Activated CD8-positive, alpha-beta memory T cell treated with anti-CD3 and anti-CD28 coated beads, Interleukin-2, amount 10 ng/mL, durations not matched to agents 7 days and 5 days (primary cell): ENCODE results near the gene ZSWIM1. TPM values are rescaled to one million over a fixed set of nuclear protein-coding genes. Genes with fewer than 3 reads are reported as not detected.
"Not testable (repeated sequence)": the region's sequence is repeated elsewhere in the genome, so short reads cannot be mapped to it uniquely, and the experiment has no call there.

Source experiments
- ATAC-seq: fragments of 150-1000 bp; cut with Tn5 transposase; one replicate; pipeline ENCODE4 v1.10.0; 2021; ENCODE audit warnings: moderate library complexity
- CTCF ChIA-PET: fragments of 350-600 bp; sonication (Branson Sonifier 250); formaldehyde crosslinking; loops from one replicate; lab custom pipeline; 2021; ENCODE audit warnings: antibody characterized with exemption; lab: Charles Lee
- DNase-seq: peaks from one replicate; pipeline ENCODE4 v3.0.0-alpha.2; 2020
- H3K27ac Mint-ChIP-seq: one replicate; pipeline ENCODE4 v1.8.0; 2021; ENCODE audit warnings: mild to moderate bottlenecking, mixed read lengths
- H3K27me3 Mint-ChIP-seq: one replicate; pipeline ENCODE4 v1.8.0; 2021; ENCODE audit warnings: mixed read lengths
- H3K36me3 Mint-ChIP-seq: one replicate; pipeline ENCODE4 v1.8.0; 2021; ENCODE audit warnings: mild to moderate bottlenecking, mixed read lengths
- H3K4me1 Mint-ChIP-seq: one replicate; pipeline ENCODE4 v1.8.0; 2021; ENCODE audit warnings: mixed read lengths
- H3K4me3 Mint-ChIP-seq: one replicate; pipeline ENCODE4 v1.8.0; 2021; ENCODE audit warnings: mild to moderate bottlenecking, moderate library complexity, mixed read lengths
- H3K9me3 Mint-ChIP-seq: one replicate; pipeline ENCODE4 v1.8.0; 2022; ENCODE audit warnings: low read depth, mixed read lengths
- total RNA-seq, 2 experiments: library from RNA; stranded (reverse); gene quantifications; one replicate each; pipeline ENCODE4 v1.2.3, GENCODE V29; 2021

Gene ZSWIM1
- total RNA-seq, 2 experiments from 2014 or later = 2.2 to 4.4 TPM

DNA sequence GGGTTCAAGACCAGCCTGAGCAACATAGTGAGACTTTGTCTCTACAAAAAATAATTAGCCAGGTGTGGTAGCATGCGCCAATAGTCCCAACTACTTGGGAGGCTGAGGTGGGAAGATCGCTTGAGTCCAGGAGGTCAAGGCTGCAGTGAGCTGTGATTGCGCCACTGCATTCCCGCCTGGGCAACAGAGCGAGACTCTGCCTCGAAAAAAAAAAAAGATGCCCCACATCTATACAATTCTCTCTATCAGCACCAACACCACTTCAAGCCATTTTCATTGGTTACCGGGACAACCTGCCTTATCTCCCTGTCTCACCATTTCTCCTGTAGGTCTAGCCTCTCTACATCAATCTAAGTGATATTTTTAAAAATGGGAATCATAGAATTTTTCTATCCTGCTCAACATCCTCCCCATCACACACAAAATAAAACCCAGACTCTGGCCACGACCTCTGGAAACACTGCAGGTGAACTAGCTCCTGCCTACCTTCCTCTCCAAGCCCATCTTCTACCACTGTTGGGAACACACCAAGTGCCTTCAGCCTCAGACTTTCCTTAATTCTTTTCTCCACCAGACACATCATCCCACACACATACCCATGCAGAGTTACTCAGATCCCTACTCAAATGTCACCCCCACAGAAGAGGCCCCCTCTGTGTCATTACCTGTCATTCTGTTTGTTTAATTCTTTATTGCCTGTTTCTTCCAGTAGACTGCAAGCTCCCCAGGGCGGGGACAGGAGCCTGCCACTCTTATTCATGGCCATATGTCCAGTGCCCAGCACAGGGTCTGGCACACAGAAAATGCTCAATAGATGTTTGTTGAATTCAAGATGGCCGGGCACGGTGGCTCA is 40.5 kb downstream of the ZSWIM1 start:
- no peak for ATAC-seq
- H3K36me3 Mint-ChIP-seq = no peaks in the 10 kb centered on the region
- H3K9me3 Mint-ChIP-seq = no peaks in the 10 kb centered on the region
- H3K4me3 Mint-ChIP-seq = no peak overlapping the region
- H3K27me3 Mint-ChIP-seq = peaks cover 20% of the 10 kb centered on the region
- H3K27ac Mint-ChIP-seq = no peak overlapping the region
- CTCF ChIA-PET = interaction anchor here (1.0 to 1.6 kb wide), 2 partner anchors 29 to 123 kb away, joined by 3 read pairs; no protein-coding TSS in a partner anchor
- no peak for DNase-seq
- no peaks in the 10 kb centered on the region for H3K4me1 Mint-ChIP-seq

DNA sequence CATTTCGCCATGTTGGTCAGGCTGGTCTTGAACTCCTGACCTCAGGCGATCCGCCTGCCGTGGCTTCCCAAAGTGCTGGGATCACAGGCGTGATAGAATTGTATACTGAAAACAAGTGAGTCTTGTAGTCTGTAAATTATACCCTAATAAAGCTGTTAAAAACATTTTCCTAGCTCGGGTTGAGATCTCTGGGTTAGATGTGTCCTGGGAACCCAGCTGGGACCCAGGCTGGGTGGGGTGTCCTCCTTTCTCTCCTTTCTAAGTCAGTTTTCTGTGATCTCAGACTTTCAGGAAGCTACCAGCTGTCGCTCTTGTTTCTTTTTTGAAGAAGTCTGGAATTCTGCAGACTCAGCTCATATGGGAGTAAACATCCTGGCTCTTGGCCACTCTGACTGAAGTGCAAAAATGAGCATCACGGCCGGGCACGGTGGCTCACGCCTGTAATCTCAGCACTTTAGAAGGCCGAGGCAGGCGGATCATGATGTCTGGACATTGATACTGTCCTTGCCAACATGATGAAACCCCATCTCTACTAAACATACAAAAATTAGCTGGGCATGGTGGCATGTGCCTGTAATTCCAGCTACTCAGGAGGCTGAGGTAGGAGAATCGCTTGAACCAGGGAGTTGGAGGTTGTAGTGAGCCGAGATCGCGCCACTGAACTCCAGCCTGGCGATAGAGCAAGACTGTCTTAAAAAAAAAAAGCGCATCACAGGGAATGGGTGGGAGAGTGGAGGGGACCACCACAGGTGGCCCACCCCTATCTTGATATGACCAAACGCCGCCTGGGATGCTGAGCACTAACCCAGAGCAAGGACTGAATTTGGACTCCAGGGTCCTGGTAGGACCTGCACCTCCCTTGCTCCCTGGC is 43.6 kb downstream of the ZSWIM1 start:
- Mint-ChIP-seq H3K4me3 (no peak overlapping the region), H3K27me3 (peaks cover 20% of the 10 kb centered on the region), H3K9me3 (no peaks in the 10 kb centered on the region), H3K27ac (no peak overlapping the region), H3K36me3 (no peaks in the 10 kb centered on the region), H3K4me1 (no peaks in the 10 kb centered on the region)
- no peak for DNase-seq
- no peak for ATAC-seq
- CTCF ChIA-PET = interaction anchor here (0.9 to 1.0 kb wide), 2 partner anchors 8 to 11 kb away, joined by 3 read pairs; no protein-coding TSS in a partner anchor

DNA sequence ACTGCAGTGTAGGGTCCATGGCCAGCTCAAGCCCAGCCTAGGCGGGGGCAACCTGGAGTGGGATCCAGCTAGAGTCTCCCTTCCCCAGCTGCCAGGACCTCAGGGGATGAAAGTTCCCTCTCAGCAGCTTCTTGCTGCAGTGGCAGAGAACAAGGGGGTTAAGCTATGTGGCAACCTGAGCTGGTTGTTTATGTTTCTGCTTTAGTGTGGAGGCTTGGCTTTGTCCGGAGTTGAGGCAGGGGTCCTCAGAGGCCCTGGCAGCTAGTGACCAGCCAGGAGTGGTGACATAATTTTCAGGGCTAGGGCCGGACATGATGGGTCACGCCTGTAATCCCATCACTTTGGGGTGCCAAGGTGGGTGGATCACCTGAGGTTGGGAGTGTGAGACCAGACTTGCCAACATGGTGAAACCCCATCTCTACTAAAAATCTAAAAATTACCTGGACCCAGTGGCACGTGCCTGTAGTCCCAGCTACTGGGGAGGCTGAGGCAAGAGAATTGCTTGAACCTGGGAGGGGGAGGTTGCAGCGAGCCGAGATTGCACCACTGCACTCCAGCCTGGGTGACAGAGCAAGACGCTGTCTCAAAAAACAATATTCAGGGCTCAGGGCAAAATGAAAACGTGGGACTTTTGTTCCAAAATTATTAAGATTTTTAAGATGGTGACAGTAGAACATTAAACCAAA is 44.9 kb downstream of the ZSWIM1 start:
- H3K9me3 Mint-ChIP-seq = no peaks in the 10 kb centered on the region
- CTCF ChIA-PET = interaction anchor here (0.8 to 1.2 kb wide), 3 partner anchors 43 to 61 kb away, joined by 3 read pairs; no protein-coding TSS in a partner anchor

DNA sequence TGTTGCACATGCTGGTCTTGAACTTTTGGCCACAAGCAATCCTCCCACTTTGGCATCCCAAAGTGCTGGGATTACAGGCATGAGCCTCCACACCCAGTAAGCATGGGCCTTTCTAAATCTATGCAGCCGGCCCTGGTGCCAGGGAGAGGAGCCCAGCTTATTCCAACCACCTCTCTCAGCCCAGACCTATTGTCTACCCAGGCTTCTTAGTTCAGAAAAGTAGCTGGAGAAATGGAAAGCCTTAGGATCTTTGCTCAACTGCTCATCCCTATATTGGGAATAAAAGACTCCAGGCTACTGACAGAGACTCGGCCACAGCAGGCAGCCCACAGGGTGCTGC is 45.7 kb downstream of the ZSWIM1 start:
- H3K27me3 Mint-ChIP-seq = peaks cover 4% of the 10 kb centered on the region
- CTCF ChIA-PET = interaction anchor here (1.2 kb wide), 1 partner anchor 60 kb away, joined by 3 read pairs; no protein-coding TSS in a partner anchor

More for the DNA sequence above, 44.9 kb downstream of the ZSWIM1 start:
- H3K4me3 Mint-ChIP-seq = no peak overlapping the region
- H3K27me3 Mint-ChIP-seq = peaks cover 12% of the 10 kb centered on the region
- no peaks in the 10 kb centered on the region for H3K36me3 Mint-ChIP-seq
- no peak for ATAC-seq
- no peaks in the 10 kb centered on the region for H3K4me1 Mint-ChIP-seq
- H3K27ac Mint-ChIP-seq = no peak overlapping the region
- DNase-seq = no peak

DNA sequence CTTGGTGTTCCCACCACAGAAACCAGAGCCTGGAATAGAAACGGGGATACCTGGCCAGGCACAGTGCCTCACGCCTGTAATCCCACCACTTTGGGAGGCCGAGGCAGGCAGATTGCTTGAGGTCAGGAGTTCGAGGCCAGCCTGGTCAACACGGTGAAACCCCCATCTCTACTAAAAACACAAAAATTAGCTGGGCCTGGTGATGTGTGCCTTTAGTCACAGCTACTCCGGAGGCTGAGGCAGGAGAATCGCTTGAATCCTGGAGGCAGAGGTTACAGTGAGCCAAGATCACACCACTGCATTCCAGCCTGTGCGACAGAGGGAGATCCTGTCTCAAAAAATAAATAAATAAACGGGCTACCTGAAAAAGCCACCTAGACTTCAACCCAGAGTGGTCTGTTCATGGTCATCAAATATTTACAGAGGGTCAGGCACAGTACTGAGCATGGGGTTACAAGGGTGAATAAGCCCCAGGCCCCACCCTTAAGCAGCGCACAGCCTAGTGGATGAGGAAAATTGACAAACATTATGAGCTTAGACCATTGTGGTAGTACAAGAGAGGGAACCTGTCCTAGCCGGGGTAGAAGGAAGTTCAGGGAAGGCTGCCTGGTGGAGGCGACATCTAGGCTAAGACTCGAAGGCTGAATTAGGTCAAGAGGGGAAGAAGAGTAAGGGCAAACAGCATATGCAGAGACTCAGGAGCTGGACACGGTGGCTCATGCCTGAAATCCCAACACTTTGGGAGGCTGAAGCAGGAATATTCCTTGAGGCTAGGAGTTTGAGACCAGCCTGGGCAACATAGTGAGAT is 46.2 kb downstream of the ZSWIM1 start:
- no peak overlapping the region for H3K4me3 Mint-ChIP-seq
- H3K4me1 Mint-ChIP-seq = no peaks in the 10 kb centered on the region
- ATAC-seq (no peak), DNase-seq (no peak)
- peaks cover 3% of the 10 kb centered on the region for H3K27me3 Mint-ChIP-seq
- CTCF ChIA-PET = interaction anchor here (0.7 to 1.2 kb wide), 2 partner anchors 60 to 1357 kb away, joined by 3 read pairs; no protein-coding TSS in a partner anchor
- H3K36me3 Mint-ChIP-seq = no peaks in the 10 kb centered on the region
- H3K9me3 Mint-ChIP-seq = no peaks in the 10 kb centered on the region
- H3K27ac Mint-ChIP-seq = no peak overlapping the region

More for the DNA sequence above, 45.7 kb downstream of the ZSWIM1 start:
- no peak overlapping the region for H3K4me3 Mint-ChIP-seq
- H3K9me3 Mint-ChIP-seq = no peaks in the 10 kb centered on the region
- H3K27ac Mint-ChIP-seq = no peak overlapping the region
- no peaks in the 10 kb centered on the region for H3K4me1 Mint-ChIP-seq
- H3K36me3 Mint-ChIP-seq = no peaks in the 10 kb centered on the region
- ATAC-seq = no peak
- DNase-seq = no peak

DNA sequence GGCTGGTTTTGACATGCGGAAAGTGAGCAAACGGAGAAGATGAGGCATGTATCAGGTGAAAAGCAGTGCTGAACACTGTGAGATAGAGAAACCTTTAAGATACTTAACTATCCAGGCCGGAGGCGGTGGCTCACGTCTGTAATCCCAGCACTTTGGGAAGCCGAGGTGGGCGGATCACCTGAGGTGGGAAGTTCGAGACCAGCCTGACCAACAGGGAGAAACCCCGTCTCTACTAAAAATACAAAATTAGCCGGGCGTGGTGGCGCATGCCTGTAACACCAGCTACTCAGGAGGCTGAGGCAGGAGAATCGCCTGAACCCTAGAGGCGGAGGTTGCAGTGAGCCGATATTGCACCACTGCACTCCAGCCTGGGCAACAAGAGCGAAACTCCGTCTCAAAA is 50.7 kb downstream of the ZSWIM1 start:
- not testable (repeated sequence) for H3K4me3 Mint-ChIP-seq, H3K36me3 Mint-ChIP-seq, H3K9me3 Mint-ChIP-seq, DNase-seq, H3K27ac Mint-ChIP-seq, ATAC-seq, H3K27me3 Mint-ChIP-seq
- CTCF ChIA-PET = interaction anchor here (1.0 to 1.5 kb wide), 2 partner anchors 39 to 133 kb away, joined by 4 to 5 read pairs; no protein-coding TSS in a partner anchor
- peaks cover 14% of the 10 kb centered on the region for H3K4me1 Mint-ChIP-seq

- peak; percentile 84 for DNase-seq
- peaks cover 30% of the 10 kb centered on the region for H3K4me1 Mint-ChIP-seq
- no peaks in the 10 kb centered on the region for H3K9me3 Mint-ChIP-seq
- no peaks in the 10 kb centered on the region for H3K27me3 Mint-ChIP-seq
- peak overlapping the region; percentile 96 for H3K4me3 Mint-ChIP-seq
- peak; percentile 28 for ATAC-seq
- CTCF ChIA-PET = interaction anchor here (0.5 to 9.2 kb wide), 21 partner anchors 9 to 134 kb away, joined by 3 to 114 read pairs (median 5); partner anchors contain the start of genes CTSA, NEURL2 and ZNF335
- H3K36me3 Mint-ChIP-seq = peaks cover 12% of the 10 kb centered on the region
- H3K27ac Mint-ChIP-seq = peak overlapping the region; percentile 98
These were observed 52.4 kb downstream of the ZSWIM1 start for GRCh38 chr20:45933266-45934045.

DNA sequence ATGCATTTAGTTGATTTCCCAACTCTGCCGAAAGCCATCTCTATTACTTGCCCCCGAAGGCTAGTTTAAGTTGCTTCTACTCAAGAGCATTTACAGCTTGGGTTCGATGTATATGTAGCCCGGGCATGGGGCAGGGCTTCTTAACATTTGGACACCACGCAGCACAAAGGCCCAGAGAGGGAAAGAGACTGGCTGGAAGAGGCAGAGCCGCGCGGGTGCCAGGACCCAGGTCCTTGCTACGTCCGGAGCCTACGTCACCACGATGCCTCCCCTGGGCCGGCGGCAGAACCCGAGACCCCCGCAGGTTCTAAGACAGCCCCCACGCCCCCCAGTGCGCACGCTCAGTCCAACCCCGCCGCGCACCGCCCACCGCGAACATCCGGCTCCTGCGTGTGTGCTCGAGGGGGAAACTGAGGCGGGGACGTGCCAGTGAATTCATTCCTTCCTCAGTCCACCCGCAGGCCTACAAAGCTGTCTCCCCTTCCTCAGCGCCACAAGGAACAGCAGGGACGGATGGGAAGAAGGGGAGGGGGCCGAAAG is 53.1 kb downstream of the ZSWIM1 start:
- peaks cover 31% of the 10 kb centered on the region for H3K4me1 Mint-ChIP-seq
- DNase-seq (no peak), ATAC-seq (peak; percentile 28)
- CTCF ChIA-PET = interaction anchor here (0.7 to 9.2 kb wide), 22 partner anchors 8 to 134 kb away, joined by 3 to 114 read pairs (median 5); partner anchors contain the start of genes CTSA, NEURL2, UBE2C and ZNF335
- H3K4me3 Mint-ChIP-seq = peak overlapping the region; percentile 96
- peak overlapping the region; percentile 98 for H3K27ac Mint-ChIP-seq
- H3K27me3 Mint-ChIP-seq = no peaks in the 10 kb centered on the region
- H3K36me3 Mint-ChIP-seq = peaks cover 15% of the 10 kb centered on the region
- no peaks in the 10 kb centered on the region for H3K9me3 Mint-ChIP-seq

Other genes with a start within 250 kb of the ZSWIM1 start
- gene WFDC9, start 249.9 kb upstream of the ZSWIM1 start, total RNA-seq = not detected
- not detected for gene WFDC11, start 211.0 kb upstream of the ZSWIM1 start, total RNA-seq
- gene WFDC13, start 179.2 kb upstream of the ZSWIM1 start, total RNA-seq = not detected
- not detected for gene WFDC10B, start 176.2 kb upstream of the ZSWIM1 start, total RNA-seq
- not detected for gene SPINT4, start 158.9 kb upstream of the ZSWIM1 start, total RNA-seq
- not detected for gene WFDC3, start 89.3 kb upstream of the ZSWIM1 start, total RNA-seq
- 10 to 100 TPM; 30.5 to 32.7 TPM for gene DNTTIP1, start 89.3 kb upstream of the ZSWIM1 start, total RNA-seq
- 100 to 1,000 TPM; 206 to 219 TPM for gene UBE2C, start 68.6 kb upstream of the ZSWIM1 start, total RNA-seq
- gene TNNC2, start 53.9 kb upstream of the ZSWIM1 start, total RNA-seq = not detected
- 1 to 10 TPM in 1 of 2 experiments, under 1 TPM in 1; 0.96 to 1.1 TPM for gene SNX21, start 47.4 kb upstream of the ZSWIM1 start, total RNA-seq
- 10 to 100 TPM; 36.1 TPM for gene ACOT8, start 23.8 kb upstream of the ZSWIM1 start, total RNA-seq
- 1 to 10 TPM; 4.5 to 6.5 TPM for gene ZSWIM3, start 23.6 kb upstream of the ZSWIM1 start, total RNA-seq
- 1 to 10 TPM in 1 of 2 experiments, under 1 TPM in 1; 0.55 to 1.2 TPM for gene SPATA25, start 6.4 kb downstream of the ZSWIM1 start, total RNA-seq
- 1 to 10 TPM in 1 of 2 experiments, under 1 TPM in 1; 0.91 to 1.9 TPM for gene NEURL2, start 10.0 kb downstream of the ZSWIM1 start, total RNA-seq
- gene CTSA, start 10.1 kb downstream of the ZSWIM1 start, total RNA-seq = 10 to 100 TPM; 55.5 to 69.6 TPM
- gene PLTP, start 30.9 kb downstream of the ZSWIM1 start, total RNA-seq = 1 to 10 TPM; 3.2 to 3.3 TPM
- 10 to 100 TPM; 41.6 to 52.3 TPM for gene PCIF1, start 53.5 kb downstream of the ZSWIM1 start, total RNA-seq
- 10 to 100 TPM; 39.4 to 40.6 TPM for gene ZNF335, start 91.0 kb downstream of the ZSWIM1 start, total RNA-seq
- gene MMP9, start 127.7 kb downstream of the ZSWIM1 start, total RNA-seq = under 1 TPM in 1 of 2 experiments, not detected in 1; 0.30 TPM
- gene SLC12A5, start 148.0 kb downstream of the ZSWIM1 start, total RNA-seq = 1 to 10 TPM; 1.7 to 2.0 TPM
- 10 to 100 TPM; 24.5 to 36.9 TPM for gene NCOA5, start 208.7 kb downstream of the ZSWIM1 start, total RNA-seq
- 1 to 10 TPM; 1.3 to 2.2 TPM for gene CD40, start 237.1 kb downstream of the ZSWIM1 start, total RNA-seq